Hypothalamus (tissue), 51 donors: ENCODE data around the gene DLGAP1.

Source experiments
- DNase-seq, 51 donors: peaks; one replicate each; lab custom pipeline; 2025; lab: John Stamatoyannopoulos, UW

Gene DLGAP1

DNA sequence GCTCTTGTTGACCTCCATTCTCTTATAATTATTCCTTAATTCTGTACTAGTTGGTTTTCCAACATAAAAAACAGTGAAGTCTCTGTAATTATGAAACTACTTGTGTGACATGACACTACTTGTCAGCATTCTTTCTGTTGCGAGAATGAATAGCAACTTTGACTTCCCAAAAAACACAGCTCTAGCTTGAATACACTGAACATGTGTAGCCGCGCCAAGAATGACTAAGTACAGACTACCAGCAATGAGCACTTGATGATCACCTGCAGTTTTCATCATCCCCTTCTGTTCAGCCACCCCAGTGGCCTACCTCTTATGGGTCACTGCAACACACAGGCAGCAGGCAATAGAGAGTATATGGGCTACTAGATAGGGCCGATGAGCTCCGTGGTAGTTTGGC is 775.9 kb downstream of the DLGAP1 start:
- DNase-seq, result no peak

DNA sequence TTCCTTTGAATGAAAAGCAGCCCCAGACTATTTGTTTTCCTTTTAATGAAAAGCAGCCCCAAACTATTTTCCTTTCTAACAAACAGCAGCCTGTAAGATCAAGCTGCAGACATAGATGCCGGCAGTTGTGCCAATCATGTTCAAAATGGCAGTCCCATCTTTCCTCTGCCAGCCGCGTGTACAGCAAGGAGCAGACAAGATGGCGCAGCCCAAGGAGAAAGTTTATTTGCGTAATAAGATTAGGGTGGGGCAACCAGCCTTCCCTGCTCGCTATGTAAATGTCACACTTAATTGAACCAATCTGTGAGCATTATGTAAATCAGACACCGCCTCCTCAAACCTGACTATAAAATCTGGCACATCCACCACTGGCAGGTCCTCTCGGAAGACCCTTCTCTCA is 779.1 kb downstream of the DLGAP1 start:
- DNase-seq, result no peak

DNA sequence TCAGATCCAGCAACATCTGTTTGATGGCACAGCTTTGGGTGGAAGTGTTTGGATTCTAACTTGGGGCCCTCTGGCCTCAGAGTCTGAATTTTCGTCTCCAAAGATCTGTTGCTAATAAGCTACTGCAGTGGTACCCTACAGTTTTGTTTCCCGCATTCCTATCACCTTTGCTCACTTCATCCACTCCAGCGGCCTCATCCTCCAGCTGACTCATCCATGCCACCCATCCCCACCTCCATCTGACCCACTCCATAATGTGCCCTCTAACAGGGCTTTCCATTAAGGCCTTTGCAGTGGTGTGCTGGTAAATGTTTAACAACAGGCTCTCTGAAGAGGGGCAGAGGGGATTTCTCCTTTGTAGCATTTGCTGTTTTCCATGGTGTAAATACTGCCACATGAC is 779.7 kb downstream of the DLGAP1 start:
- no peak for DNase-seq

DNA sequence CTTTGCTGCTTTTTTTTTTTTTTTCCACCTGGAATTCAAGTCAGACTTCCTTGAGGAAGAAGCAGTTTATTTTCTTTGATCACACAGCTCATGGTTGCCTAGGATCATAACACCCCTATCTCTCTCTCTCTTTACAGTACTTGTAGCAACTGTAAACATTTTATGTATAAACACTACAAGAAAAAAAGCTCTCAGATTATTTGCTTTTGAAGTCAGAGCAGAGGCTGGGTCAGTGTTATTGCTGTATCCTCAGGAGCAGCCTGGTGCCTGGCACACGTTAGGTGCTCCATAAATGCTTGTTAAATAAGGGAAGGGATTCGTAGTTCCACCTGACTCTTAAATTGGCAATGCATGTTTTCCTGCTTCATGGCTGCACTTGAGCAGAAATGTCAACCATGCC is 783.9 kb downstream of the DLGAP1 start:
- DNase-seq, result no peak

DNA sequence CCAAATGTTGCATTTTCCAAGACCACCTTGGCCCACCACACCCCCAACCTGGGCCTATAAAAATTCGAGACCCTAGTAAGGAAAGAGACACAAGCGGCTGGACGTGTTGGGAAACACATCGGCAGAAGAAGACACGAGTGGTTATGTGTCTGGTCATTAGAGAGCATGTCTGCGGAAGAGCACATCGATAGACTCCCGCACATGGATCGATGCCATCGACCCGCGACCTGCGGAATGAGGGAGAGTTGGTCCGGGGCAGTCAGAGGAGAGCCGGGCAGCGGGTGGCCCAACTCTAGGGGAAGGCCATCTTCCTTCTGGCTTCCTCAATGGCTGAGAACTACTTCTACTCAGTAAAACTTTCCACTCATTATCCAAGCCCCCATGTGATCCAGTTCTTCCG is 785.7 kb downstream of the DLGAP1 start:
- no peak for DNase-seq

DNA sequence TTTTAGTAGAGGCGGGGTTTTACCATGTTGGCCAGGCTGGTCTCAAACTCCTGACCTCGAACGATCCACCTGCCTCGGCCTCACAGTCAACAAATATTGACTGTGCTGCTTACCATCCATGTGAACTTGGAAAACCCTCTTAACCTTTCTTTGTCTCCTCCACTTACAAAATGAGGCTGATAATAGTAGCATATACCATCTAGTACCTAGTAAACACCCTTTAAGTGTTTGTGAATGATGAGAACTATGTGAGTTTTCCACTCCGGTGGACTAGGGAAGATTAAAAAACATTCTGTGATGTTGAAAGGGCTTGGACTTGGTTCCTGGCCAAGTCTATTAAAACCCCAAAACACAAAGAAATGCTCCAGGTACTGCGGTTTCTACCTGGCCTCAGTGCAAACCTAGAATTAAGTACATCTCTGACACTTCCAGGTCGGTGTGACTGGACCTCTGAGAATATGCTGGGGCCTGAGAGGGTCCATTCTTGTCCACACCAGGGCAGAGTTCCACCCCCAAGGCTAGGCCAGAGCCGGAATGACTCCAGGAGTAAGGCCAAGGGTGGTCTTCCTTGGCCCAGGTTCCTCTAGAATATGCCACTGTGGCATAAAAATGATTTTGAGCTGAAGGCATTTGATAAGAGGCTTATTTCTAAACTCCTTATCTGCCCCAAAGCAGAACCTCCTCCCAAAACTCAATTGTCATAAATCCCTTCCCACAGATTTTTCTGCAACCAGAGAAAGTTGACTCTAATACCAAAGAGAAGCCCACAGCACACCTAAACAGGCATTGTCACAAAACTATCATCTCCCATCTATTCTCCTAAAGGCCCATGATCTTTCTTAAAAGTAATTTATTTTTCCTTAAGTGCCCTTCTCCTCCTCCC is 787.6 kb downstream of the DLGAP1 start:
- DNase-seq, result no peak

DNA sequence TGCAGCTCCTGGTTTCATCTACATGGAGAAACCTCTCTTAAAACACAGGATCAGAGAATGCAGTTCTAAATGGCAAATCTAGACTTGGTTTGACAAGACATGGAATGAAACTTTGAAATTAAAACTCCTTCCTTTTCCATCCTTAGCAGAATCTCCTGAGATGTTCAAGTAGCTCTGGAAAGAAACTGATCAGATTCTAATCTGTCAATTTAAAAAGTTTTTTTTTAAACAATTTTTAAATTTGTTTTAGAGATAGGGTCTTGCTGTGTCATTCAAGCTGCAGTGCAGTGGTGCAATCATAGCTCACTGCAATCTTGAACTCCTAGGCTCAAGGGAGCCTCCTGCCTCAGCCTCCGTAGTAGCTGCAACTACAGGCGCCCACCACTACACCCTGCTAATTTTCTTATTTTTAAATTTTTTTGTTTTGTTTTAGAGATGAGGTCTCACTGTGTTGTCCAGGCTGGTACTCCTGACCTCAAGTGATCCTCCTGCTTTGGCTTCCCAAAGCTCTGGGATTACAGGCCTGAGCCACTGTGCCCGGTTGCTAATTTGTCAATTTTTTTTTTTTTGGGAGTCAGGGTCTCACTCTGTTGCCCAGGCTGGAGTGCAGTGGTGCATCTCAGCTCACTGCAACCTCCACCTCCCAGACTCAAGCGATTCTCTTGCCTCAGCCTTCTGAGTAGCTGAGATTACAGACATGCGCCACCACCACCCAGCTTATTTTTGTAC is 788.4 kb downstream of the DLGAP1 start:
- no peak for DNase-seq

DNA sequence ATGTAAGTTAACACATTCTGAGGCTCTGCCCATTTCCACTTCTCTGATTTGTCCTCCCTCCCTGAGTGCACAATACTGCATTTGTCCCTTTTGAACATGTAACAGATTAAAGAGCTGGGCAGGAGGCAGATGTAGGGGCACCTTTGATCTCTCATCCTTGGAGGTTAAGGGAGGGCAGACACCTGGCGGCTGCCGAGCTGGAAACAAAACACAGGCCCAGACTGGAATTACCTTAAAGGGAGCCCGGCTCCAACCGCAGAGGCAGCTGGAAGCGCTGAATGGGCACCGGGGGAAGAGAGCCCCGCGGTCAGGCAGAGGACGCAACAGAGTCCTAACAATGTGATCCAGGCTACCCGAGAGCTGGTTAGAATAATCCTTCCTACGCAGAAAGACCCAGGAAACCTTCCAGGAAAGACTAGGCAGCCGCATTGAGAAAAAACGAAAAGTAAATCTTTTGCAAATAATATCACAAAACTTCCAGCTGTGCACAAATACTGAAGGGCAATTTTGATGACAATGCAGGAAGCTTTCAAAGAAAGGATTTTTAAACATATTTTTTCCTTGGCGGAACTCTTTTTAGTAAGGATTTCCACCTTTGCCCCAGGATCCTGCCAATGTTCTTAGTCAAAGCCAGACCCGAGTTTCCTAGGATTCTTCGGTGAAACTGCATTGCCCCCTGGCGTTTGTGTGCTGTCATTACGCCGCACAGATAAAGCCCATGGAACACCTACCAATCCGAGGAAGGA is 789.2 kb downstream of the DLGAP1 start:
- peak in 50 of 51 donors; percentile 6 to 89 (median 58) for DNase-seq

DNA sequence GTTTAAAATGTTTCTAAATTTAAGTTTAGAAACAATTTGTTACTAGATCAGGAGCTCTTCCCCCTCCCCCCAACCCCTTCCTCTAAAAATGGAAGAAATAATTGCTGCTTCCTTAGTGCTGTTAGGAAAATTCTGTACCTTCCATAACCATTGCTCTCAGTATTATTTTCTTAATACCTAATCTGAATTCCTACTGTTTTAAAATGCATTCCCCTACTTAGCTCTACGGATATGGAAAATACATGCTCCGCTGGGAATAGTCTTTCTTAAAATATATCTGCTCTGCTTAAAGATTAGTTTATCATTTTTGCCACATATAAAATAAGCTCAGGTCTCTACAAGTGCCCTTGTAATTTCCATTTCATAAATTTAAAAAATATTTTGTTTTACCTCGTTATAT is 789.9 kb downstream of the DLGAP1 start:
- DNase-seq, result no peak

DNA sequence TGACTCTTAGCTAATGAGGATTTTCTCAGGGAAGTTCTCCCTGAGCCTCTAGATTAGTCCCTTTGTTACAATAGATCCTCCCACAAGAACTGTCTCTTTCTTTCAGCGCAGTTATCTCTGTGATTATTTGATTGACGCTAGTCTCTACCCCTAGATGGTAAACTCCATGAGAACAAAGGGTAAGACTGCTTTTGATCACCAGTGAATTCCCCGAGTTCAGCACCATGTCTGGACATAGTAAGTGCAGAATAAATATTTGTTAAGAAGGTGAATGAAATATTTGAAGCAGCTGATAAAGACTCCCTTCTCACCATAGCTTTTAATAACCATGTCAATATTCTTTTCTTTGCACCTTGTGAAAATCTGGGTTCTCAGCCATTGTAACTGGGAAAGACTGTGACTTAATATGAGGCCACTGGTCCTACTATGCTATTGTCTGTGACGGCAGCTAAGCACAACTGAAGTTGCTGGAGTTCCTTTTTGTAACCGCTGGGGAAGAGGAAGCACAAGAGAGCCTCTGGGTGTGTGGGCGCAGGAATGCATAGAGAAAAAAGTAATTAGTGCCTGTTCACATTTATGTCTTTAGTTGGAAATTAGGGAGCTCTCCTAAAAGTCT is 790.4 kb downstream of the DLGAP1 start:
- peak in 1 of 51 donors; percentile 28 for DNase-seq

DNA sequence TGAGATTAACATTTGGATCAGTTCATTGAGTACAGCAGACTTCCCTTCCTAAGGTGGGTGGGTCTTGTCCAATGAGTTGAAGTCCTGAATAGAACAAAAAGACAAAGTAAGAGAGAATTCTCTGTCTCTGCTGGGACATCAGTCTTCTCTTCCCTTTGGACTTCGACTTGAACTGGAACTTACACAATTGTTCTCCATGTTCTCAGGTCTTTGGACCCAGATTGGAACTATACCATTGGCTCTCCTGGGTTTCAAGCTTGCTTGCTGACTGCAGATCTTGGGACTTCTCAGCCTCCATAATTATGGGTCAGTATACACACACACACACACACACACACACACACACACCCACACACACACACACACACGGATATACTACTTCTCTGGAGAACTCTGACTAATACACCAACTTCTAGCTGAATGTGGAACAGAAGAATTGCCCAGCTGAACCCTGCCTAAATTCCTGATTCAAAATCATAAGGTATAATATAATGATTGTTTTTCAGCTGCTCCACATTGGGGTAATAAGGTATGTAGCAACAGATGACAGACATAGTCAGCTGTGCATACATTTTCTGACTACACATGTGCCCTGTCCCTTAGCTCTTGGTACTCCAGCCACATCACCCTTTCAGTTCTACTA is 791.1 kb downstream of the DLGAP1 start:
- no peak for DNase-seq

DNA sequence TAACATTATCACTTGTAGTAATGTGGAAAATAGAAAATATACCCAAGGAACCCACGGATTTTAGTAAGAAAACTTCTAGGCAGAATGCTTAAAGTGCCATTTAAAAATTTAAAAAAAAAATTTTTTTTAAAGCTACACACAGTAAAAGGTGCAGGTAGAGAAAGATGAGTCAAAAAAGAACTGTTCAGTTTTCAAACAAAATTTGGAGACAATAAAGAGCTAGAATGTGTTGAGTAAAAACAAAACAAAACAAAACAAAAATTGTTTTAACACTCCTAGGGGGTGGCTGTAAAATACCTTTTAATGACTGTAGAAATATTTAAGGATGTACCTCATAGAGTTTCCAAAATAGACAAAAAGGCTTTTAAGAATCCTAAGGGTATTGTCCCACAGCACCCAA is 793.1 kb downstream of the DLGAP1 start:
- no peak for DNase-seq

DNA sequence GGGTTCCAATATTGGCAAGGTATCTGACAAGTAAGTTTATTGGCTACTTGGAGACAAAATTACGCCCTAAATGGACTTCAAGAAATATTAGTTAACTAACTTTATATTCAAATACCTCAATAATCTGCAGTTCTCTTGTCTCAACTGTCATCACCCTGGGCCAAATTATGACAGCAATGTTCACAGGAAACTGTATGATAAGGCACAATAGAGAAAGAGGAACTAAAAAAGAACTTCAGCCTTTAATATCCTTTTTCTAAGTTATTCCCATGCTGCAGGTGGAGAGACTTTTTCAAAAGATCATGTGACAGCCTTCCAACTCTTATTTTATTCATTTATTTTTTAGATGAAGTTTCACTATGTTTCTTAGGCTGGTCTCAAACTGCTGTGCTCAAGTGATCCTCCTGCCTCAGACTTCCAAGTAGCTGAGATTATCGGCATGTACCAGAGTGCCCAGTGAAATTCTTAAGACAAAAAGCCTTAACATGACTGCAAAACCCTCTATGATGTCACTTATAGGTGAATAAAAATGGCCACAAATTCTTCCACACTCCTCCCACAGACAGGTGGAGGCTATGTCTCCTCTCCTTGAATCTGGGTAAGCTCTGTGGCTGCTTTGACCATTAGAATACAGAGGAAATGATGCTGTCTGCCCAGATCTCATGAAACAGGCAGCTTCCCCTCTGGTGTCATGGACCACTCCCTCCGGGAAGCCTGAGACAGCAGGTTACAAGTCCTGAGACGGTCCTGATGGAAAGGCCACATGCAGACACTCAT is 794.2 kb downstream of the DLGAP1 start:
- DNase-seq, result peak in 1 of 51 donors; percentile 10

DNA sequence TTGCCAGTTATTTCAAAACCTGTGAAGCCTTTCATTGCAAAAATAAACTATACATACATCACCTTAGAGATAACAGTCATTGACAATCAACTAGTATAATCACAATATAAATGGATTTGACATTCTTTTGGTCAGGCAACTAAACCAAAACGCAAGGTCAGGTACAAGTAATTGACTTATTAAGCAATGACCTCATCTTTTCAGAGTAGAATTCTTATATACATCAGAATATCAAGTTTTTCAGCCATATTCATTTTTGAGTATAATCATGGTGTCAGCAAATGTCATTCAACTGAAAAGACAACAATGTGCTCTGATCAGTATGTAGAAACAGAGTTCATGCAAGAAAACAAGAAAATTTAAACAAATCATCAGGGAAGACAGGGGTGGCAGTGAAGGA is 796.6 kb downstream of the DLGAP1 start:
- DNase-seq, result no peak

DNA sequence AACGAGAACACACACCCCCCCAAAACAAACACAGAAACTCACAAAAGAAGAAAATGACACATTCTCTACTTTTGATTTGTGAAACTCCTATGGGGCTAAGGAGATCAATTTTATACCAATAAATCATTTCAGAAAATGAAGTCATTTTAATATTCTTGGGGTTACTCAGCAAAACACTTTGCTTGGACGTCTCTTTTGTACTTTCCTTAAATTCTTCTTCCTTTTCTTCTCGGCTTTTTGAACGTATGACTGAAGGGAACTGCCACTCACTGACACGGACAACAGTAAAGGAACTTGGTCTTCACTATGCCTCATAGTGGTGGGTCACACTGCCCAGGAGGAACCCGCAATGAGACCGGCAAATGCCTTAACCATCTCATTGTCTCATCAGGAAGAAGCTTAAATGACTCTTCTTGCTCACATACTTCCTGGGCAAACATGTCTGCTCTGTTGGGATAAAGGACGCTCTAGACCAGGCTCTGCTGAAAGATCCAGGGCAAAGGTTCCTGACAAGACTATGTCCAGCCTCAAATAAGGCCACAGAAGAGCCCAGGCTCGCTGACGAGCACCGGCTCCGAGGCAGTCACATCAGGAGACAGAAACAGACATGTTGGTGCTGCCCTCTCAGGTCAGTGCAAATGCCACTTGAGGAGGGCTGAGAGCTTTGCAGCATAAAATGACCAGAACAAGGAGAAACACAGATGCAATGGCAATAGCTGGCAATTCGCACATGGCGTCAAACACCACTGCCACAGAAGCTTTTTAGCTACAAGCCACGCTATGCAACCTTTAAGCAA is 799.7 kb downstream of the DLGAP1 start:
- DNase-seq, result no peak

DNA sequence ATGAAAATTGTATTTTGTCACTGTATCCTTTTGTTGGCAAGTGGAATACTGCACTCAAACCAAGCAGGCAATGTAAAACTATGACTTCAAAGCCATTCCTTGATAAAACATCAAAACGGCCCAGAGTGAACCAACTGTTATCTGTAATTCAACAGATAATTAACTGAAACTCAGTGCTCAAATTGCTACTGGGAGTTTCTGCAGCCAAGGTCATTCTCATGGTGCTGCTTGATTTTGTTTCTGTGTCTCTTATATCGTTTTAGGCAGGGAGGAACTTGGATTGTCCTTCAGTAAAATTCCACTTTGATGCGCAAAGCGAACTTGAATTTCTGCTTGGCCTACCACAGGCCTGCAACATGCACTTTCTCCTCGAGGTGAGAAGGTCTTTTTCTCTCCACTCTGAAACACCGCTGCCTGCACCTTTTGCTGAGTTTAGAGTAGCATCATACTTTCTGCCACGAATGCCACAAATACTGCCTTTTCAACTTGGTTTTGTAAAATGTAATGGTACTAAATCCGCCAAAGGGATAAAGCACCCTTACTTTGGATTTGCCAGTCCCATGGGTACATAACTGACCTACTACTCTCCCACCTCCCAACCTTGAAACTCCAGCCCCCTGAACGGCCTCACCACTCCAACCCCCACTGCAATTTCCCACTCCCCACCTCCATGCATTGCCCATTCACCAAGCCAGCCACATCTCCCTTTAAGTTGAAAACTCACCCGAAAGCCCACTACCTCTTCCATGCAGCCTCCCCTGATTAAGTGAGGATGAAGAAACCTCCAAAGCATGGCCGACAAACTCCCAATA is 800.5 kb downstream of the DLGAP1 start:
- DNase-seq, result no peak

DNA sequence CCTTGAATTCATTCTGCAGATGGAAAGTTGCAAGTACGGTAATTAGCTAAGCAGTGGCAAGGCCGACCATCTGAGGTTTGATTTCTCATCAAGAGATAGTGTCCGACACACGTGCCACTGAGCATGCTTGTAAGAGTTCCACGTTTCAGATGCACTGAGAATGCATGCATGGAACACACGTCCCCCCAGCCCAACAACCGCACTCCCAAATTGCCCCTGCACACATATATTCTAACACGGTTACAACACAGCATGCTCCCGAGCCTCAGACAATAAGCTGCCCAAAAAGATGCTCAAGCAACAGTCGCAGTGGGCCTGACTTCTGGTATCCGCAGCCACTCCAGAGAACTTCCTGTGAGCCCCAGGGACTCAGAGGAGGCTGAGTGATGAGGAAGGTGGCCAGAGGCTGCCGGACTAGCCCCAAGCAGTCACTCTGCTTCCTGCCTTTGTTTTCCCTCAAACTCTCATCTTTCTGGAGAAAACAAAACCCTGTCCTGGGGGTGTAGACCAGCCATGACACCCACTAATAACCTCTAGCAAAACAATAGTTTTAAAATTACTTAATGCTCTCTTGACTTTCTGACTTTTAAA is 801.2 kb downstream of the DLGAP1 start:
- DNase-seq, result no peak
